Right kidney (tissue), 1 donor: ENCODE results near the gene NME7.
"Not testable (repeated sequence)": the region's sequence is repeated elsewhere in the genome, so short reads cannot be mapped to it uniquely, and the experiment has no call there.

Experiments
- DNase-seq: peaks from one replicate; pipeline ENCODE4 v3.0.0-alpha.2; 2016

The NME7 gene

DNA sequence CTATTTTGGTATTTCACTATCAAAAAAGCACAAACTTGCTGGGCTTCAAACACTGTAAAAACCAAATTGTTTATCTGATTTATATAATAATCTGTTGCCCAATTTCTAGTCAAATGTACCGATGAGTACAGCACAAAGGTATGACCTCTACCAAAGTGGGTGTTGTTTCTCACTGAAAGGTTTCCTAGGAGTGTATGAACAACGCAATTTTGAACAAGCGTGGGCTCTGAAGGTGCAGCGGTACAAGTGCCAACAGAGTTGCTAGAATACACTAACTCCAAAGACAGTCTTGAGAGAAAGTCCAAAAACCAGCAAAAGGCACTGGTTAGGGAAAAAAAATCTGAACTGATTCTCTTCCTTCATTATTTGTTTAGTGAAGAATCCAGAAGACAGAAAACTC, 130.7 kb downstream of the NME7 start:
- DNase-seq, result no peak

- no peak for DNase-seq
Observed at GRCh38 chr1:169236143-169236542, 131.5 kb downstream of the NME7 start.

- DNase-seq, result no peak
Observed at GRCh38 chr1:169235568-169235967, 132.0 kb downstream of the NME7 start.

DNA sequence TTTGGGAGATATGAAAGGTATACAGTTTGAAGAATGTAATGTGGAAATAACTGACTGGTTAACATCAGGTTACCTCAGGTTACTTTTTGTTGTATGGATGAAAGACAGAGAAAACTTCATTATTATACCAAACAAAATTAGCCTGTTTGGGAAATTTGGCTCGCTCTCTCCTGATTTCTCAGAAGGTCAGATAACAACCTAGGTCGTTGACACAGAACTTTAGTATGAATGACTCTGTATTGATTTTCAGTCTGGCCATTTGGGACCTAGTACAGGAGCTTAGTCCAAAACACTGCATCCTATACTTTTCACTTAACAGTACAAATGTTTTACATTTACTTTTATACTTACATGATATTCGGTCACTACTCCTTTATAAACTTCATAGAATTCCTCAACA, 132.8 kb downstream of the NME7 start:
- no peak for DNase-seq

DNA sequence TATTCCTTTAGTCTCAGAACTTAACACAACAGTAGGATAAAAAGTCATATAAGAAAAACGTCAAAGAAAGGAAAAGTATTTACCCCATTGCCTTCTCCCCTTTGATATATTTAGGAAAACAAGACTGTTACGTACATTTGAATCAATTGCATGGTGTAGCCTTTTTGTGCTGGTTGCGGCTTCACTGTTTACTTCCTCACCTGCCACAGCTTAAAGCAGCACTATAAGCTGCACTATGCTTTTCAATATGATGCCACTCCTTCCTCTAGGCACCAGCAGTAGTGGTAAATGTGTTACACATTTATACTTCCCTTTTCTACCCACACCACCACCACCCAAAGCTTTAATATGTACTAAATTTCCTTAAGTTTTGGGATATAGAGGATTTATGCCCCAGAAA, 150.0 kb downstream of the NME7 start:
- DNase-seq, result no peak

- no peak for DNase-seq
Observed at GRCh38 chr1:169214598-169214997, 153.0 kb downstream of the NME7 start.

- no peak for DNase-seq
Observed at GRCh38 chr1:169212088-169212487, 155.5 kb downstream of the NME7 start.

DNA sequence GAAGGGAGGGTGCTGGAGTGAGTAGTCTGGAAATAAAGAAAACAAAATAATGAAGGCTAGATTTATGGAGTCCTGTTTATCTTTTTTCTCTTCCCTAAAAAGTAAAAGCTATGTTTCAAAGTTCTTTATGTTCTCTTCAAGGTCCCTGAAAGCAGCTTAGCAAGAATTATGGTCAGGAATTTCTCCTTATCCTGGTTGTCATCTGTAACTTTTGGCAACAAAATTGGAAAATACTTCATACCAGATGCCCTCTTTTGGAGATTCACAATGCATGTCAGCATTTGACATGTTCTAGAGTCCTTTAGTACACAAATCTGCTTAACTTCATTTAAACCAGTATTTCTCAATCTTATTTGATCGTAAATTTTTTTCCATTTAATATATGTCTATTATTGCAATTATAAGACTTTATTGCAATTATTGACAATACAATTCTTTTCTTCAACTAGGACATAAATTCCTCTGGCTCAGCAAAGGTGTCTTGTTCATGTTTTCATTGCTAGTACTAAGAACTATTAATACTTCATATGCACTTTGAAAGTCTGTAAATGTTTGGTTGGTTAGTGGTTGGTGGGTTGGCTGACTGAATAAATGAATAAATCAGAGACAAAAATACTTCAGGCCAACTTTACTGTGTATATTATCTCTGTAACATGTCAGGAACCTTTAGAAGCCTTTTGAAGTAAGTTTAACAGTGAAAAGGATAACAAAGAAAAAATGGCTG, 159.6 kb downstream of the NME7 start:
- DNase-seq, result no peak

- no peak for DNase-seq
Observed at GRCh38 chr1:169204157-169204556, 163.4 kb downstream of the NME7 start.

- no peak for DNase-seq
Observed at GRCh38 chr1:169202791-169203665, 164.6 kb downstream of the NME7 start.

GRCh38 chr1:169201084-169201619, 166.4 kb downstream of the NME7 start:
- no peak for DNase-seq

- DNase-seq, result no peak
Observed at GRCh38 chr1:169200319-169200718, 167.3 kb downstream of the NME7 start.

GRCh38 chr1:169196581-169196980, 171.0 kb downstream of the NME7 start:
- DNase-seq, result no peak

GRCh38 chr1:169196161-169196560, 171.4 kb downstream of the NME7 start:
- DNase-seq, result no peak

DNA sequence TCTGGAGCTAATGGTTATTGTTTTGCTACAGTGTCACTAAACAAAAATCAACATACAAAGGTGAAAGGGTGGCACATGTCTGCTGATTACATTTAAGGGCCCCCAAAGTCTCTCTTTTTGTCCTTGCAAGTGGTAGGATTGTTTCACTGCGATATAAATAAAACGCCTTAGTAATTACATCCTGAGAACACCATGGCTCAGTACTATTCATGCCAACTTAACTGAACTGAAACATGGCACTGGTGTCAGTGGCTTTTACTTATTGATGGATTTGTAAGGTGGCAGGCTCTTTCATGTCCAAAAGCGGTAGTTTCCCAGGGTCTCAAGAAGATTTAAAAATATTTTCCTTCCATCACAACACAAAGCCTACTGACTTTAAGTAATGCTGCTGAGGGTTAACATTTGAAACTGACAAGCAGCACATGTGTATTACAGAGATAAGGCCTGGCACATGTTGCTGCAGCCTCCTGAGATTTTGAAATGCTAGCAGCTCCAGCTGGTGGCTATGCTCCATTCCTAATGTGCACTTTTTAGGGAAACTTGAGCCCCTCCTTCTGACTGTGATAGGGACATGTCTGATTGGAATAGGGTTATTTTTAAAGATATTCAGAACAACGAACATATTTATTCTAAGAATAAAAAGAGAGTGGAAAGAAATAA, 174.3 kb downstream of the NME7 start:
- no peak for DNase-seq

- no peak for DNase-seq
Observed at GRCh38 chr1:169186106-169186505, 181.5 kb downstream of the NME7 start.

DNA sequence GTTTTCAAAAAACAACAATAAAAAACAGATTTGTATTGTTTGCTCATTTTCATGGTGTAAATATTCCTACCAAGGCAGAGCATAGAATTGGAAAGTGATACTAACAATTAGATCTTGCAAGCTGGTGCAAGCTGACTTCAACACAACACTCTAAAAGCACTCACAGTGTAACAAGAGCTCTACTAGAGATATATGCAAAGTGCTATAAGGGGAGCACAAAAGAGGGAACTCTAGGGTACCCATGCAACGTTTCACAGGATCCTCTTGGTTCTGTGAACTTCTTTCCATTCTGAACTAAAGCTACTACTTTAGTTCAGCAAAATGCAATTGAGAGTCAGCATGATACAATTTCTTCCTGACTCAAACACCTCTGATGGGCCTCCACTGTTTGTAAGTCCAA, 182.8 kb downstream of the NME7 start:
- no peak for DNase-seq

DNA sequence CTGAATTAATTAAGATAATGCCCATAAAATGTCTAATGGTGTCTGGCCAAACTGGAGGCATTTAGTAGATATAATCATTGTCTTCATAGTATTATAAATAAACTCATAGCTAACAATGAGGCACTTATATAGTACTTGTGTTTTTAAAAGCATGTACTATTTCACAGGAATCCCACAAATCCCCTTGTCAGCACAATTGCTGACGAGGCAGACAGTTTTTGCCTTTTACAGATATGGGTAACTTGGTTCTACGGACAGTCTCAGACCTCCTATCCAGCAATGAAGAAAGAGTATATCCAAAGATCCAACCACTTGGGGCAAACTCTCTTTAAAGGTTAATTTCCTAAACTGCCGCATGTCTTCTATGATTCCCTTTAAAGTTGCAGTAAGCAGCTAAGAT, 187.4 kb downstream of the NME7 start:
- DNase-seq, result no peak

GRCh38 chr1:169179431-169179830, 188.2 kb downstream of the NME7 start:
- not testable (repeated sequence) for DNase-seq

GRCh38 chr1:169175461-169175860, 192.1 kb downstream of the NME7 start:
- DNase-seq, result no peak

DNA sequence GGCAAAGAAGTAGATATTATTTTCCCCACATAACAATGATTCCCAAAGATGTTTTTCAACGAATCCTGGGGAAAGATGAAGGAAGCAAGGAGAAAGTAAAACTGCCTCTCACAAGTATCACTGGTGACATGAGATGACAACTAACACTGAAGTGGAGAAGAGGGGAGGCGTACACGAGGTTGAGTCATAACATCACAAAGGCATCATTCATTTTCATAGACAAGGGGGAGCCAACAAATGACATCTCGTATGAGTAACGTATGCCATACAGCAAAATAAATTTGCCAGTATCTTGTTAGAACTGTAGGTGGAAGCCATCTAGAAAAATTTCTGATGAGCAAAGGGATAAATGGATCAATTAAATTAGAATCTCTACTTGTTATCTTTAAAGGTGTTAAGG, 204.5 kb downstream of the NME7 start:
- no peak for DNase-seq

DNA sequence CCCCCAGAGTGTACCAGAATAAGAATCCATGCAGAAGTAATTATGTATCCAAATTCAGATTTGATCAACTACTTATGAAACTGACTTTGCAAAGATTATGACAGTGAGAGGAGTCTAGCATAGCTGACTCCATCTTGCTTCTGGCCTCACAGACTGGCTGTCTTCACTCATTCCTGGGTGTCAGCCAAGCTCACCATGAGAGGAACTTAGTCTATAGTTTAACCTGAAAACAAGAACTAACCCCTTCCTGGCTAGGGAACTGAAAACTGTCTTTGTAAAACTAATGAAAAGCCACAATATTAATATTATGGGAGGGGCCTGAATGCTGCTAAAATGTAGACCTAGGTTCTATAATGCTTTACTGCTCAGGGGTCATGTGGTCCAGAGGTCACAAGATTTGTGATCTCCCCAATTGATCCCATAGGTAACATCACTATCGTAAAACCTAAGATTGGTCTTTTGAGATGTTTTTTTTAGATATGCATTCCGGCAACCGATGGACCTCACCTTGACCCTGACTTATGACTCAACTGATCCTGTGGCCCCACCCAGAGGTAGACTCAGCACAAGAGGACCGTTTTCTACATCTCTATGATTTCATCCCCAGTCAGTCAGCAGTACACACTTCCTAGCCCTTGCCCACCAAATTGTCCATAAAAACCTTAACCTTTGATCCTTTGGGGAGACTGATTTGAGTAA, 206.0 kb downstream of the NME7 start:
- DNase-seq, result no peak
